ENCODE results near the gene ACBD6.

DNA sequence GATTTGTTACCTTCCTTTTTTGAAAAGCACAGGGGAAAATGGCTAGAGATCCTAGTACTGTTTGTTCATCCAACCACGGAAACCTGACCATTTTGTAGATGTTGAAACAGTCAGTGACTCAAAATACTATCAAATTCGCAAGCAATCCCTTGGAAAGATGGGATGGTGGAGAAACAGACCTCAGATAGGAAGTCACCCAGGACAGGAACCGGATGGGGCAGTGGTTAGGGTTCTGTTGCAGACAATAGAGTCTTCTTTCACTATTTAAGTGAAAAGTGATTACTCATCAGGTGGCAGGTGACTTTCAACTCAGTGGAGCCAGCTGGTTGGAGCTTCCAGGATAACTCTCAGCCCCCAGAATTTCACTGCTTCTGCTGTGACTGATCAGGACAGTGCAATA, 255.3 kb downstream of the ACBD6 start:
- TF ChIP-seq, protein P1, sequence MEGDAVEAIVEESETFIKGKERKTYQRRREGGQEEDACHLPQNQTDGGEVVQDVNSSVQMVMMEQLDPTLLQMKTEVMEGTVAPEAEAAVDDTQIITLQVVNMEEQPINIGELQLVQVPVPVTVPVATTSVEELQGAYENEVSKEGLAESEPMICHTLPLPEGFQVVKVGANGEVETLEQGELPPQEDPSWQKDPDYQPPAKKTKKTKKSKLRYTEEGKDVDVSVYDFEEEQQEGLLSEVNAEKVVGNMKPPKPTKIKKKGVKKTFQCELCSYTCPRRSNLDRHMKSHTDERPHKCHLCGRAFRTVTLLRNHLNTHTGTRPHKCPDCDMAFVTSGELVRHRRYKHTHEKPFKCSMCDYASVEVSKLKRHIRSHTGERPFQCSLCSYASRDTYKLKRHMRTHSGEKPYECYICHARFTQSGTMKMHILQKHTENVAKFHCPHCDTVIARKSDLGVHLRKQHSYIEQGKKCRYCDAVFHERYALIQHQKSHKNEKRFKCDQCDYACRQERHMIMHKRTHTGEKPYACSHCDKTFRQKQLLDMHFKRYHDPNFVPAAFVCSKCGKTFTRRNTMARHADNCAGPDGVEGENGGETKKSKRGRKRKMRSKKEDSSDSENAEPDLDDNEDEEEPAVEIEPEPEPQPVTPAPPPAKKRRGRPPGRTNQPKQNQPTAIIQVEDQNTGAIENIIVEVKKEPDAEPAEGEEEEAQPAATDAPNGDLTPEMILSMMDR (IDR thresholded peaks at IDR 0.05) = no peak
- no peak for TF ChIP-seq POLR2A (IDR thresholded peaks at IDR 0.05)
- no peak for TF ChIP-seq POLR2AphosphoS5 (IDR thresholded peaks at IDR 0.05)
